K562 (cell line): Measurements from ENCODE around the gene IGLON5. TPM values are rescaled to one million over a fixed set of nuclear protein-coding genes. Genes with fewer than 3 reads are reported as not detected.

Experiments used
- DDX20 ChIP-seq: fragments of 450-650 bp; IDR thresholded peaks from 2 replicates; pipeline ENCODE4 v1.6.1; 2016; ENCODE audit warnings: missing genetic modification characterization, low read depth, mild to moderate bottlenecking, missing compliant biosample characterization, moderate library complexity
- FOXJ2 ChIP-seq: fragments of 200-800 bp; sonication (Bioruptor generic); IDR thresholded peaks from 2 replicates; pipeline ENCODE4 v1.6.1; 2016; ENCODE audit warnings: missing genetic modification characterization, missing compliant biosample characterization
- GATA2 ChIP-seq: sonication (generic); formaldehyde crosslinking; IDR thresholded peaks from 2 replicates; pipeline ENCODE4 v1.4.0; 2020; ENCODE audit warnings: mild to moderate bottlenecking, missing genetic modification reagents
- KDM5B ChIP-seq: fragments of 200-600 bp; sonication (generic); IDR thresholded peaks from 2 replicates; pipeline ENCODE4 v1.6.1; 2012; ENCODE audit warnings: low read depth, mild to moderate bottlenecking, moderate library complexity, low read length, control low read depth, inconsistent platforms; ENCODE audit not compliant: insufficient replicate concordance
- NBN ChIP-seq: fragments of 450-650 bp; IDR thresholded peaks from 2 replicates; pipeline ENCODE4 v1.6.1; 2016; ENCODE audit warnings: low read depth, mild to moderate bottlenecking
- NCOA1 ChIP-seq: fragments of 450-650 bp; IDR thresholded peaks from 2 replicates; pipeline ENCODE4 v1.6.1; 2016; ENCODE audit warnings: low read depth
- PCBP1 ChIP-seq: fragments of 200-400 bp; formaldehyde crosslinking; IDR thresholded peaks from 2 replicates; pipeline ENCODE4 v1.6.1; 2018; ENCODE audit warnings: mild to moderate bottlenecking, low read depth, low read length; ENCODE audit not compliant: poor library complexity, severe bottlenecking
- ZC3H11A ChIP-seq: IDR thresholded peaks from 2 replicates; pipeline ENCODE4 v1.6.1; 2012; ENCODE audit warnings: low read depth, low read length, improper control_type of control experiment
- ZNF140 ChIP-seq: fragments of 250-450 bp; sonication (Bioruptor Pico); IDR thresholded peaks from 2 replicates; pipeline ENCODE4 v1.8.0; 2021; ENCODE audit warnings: moderate library complexity, mild to moderate bottlenecking, inconsistent platforms
- ZNF165 ChIP-seq: fragments of 250-450 bp; sonication (Bioruptor Pico); IDR thresholded peaks from 2 replicates; pipeline ENCODE4 v1.4.0; 2020; ENCODE audit warnings: borderline replicate concordance
- polyA plus RNA-seq, 8 experiments: library from polyadenylated mRNA; depleted of rRNA in 4 of 8; stranded (reverse) in 5 of 8; unstranded in 3 of 8; fragments of >200 nt; fragmentation: Nextera tagmentation in 2 of 8; fragmentation: Illumina TruSeq in 1 of 8; extraction: Ambion mirVana in 2 of 8; extraction: Trizol in 1 of 8; gene quantifications; 2 replicates each; pipeline versions ENCODE4 v1.2.1 to v1.2.3, GENCODE V29; 2011 to 2014; ENCODE audit warnings: inconsistent platforms in 1 of 8, missing spikeins in 1 of 8
- total RNA-seq, 7 experiments: library from RNA; depleted of rRNA in 6 of 7; stranded (reverse); fragments of >200 nt in 6 of 7; fragmentation: Illumina TruSeq in 2 of 7; extraction: Trizol in 2 of 7; gene quantifications; 2 replicates each; pipeline versions ENCODE4 v1.2.1 to v1.2.3, GENCODE V29; 2011 to 2021; ENCODE audit warnings: low replicate concordance in 1 of 7
- TF ChIP-seq, protein P1 (sequence below), 2 experiments: fragments of 450-650 bp in 1 of 2; IDR thresholded peaks; 2 replicates each; pipeline ENCODE4 v1.6.1; 2011 to 2017; ENCODE audit warnings: low read depth in 2 of 2, antibody characterized with exemption in 1 of 2, borderline replicate concordance in 1 of 2, low read length in 1 of 2, mild to moderate bottlenecking in 1 of 2, mixed read lengths in 1 of 2; ENCODE audit not compliant: control insufficient read depth in 1 of 2
- TF ChIP-seq, protein P2 (sequence below): sonication (generic); IDR thresholded peaks from 2 replicates; pipeline ENCODE4 v1.6.1; 2016
- TF ChIP-seq, protein P3 (sequence below): fragments of 250-450 bp; sonication (Bioruptor Pico); IDR thresholded peaks from 2 replicates; pipeline ENCODE4 v1.8.0; 2022; ENCODE audit warnings: moderate library complexity, mild to moderate bottlenecking, inconsistent platforms

The IGLON5 gene
- total and polyA plus RNA-seq, 9 of the 15 experiments (the other 6 are each of a cell fraction or from before 2014, with no cell fraction given) = 0.03 to 0.22 (median 0.14) TPM; not detected in 2

DNA sequence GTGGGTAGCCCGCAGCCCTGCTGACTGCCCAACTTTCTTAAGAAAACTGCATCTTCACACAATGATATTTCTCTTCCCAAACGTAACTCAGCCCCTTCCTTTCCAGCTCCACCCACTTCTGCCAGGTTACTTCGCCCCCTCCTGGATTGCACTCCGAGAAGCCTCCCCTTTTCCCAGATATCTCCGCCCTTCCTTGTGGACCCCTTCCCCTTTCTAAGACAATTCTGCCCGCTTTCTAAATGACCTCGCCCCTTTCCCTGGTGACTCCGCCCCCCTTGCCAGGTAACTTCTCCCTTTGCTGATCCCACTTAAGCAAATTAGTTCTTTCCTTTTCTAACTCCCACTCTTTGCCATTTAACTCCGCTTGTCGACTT lies 27.9 kb downstream of the IGLON5 start (continued):
- TF ChIP-seq, protein P1, sequence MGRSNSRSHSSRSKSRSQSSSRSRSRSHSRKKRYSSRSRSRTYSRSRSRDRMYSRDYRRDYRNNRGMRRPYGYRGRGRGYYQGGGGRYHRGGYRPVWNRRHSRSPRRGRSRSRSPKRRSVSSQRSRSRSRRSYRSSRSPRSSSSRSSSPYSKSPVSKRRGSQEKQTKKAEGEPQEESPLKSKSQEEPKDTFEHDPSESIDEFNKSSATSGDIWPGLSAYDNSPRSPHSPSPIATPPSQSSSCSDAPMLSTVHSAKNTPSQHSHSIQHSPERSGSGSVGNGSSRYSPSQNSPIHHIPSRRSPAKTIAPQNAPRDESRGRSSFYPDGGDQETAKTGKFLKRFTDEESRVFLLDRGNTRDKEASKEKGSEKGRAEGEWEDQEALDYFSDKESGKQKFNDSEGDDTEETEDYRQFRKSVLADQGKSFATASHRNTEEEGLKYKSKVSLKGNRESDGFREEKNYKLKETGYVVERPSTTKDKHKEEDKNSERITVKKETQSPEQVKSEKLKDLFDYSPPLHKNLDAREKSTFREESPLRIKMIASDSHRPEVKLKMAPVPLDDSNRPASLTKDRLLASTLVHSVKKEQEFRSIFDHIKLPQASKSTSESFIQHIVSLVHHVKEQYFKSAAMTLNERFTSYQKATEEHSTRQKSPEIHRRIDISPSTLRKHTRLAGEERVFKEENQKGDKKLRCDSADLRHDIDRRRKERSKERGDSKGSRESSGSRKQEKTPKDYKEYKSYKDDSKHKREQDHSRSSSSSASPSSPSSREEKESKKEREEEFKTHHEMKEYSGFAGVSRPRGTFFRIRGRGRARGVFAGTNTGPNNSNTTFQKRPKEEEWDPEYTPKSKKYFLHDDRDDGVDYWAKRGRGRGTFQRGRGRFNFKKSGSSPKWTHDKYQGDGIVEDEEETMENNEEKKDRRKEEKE (IDR thresholded peaks at IDR 0.05; ENCODE audit: borderline replicate concordance in 1 of 2, control insufficient read depth in 1 of 2, low read depth in 2 of 2, low read length in 1 of 2) = no peak
- TF ChIP-seq NBN = peak; percentile 70
- no peak for TF ChIP-seq KDM5B
- TF ChIP-seq, protein P2, sequence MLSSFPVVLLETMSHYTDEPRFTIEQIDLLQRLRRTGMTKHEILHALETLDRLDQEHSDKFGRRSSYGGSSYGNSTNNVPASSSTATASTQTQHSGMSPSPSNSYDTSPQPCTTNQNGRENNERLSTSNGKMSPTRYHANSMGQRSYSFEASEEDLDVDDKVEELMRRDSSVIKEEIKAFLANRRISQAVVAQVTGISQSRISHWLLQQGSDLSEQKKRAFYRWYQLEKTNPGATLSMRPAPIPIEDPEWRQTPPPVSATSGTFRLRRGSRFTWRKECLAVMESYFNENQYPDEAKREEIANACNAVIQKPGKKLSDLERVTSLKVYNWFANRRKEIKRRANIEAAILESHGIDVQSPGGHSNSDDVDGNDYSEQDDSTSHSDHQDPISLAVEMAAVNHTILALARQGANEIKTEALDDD = no peak
- TF ChIP-seq PCBP1 = no peak
- no peak for TF ChIP-seq ZC3H11A
- TF ChIP-seq ZNF140 (CRISPR knock-in tag) = no peak
- TF ChIP-seq, protein P3, sequence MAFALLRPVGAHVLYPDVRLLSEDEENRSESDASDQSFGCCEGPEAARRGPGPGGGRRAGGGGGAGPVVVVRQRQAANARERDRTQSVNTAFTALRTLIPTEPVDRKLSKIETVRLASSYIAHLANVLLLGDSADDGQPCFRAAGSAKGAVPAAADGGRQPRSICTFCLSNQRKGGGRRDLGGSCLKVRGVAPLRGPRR = peak; percentile 51; the same call in 1 of the 2 replicates
- no peak for TF ChIP-seq ZNF165 (CRISPR knock-in tag)
- 0 out of 2 replicates have a peak, but pooled peaks have one; percentile 50 for TF ChIP-seq NCOA1
- TF ChIP-seq GATA2 (CRISPR knock-in tag) = no peak
- TF ChIP-seq DDX20 = no peak
- no peak for TF ChIP-seq FOXJ2 (tag)
